Mesenchymal stem cell (in vitro differentiated cells and primary cell): Measurements from ENCODE around the gene SASH1.
A peak's percentile ranks its signal among the peaks of the same experiment; 100 is the strongest.

Source experiments
- DNase-seq: peaks from one replicate; pipeline ENCODE4 v3.0.0-alpha.2; 2013
- H2AFZ ChIP-seq: one replicate; pipeline ENCODE4 v1.6.1; 2013; ENCODE audit warnings: low read depth, mild to moderate bottlenecking, control low read depth, inconsistent platforms, low read length, moderate library complexity
- H2AK5ac ChIP-seq: 2 replicates; pipeline ENCODE4 v1.6.1; 2013; ENCODE audit warnings: low read length, moderate library complexity, mild to moderate bottlenecking, inconsistent platforms; ENCODE audit not compliant: severe bottlenecking
- H2BK120ac ChIP-seq: one replicate; pipeline ENCODE4 v1.6.1; 2013; ENCODE audit warnings: low read depth, mild to moderate bottlenecking, inconsistent platforms, low read length, moderate library complexity
- H2BK12ac ChIP-seq, 2 experiments: one replicate each; pipeline ENCODE4 v1.6.1; 2013; ENCODE audit warnings: inconsistent platforms in 2 of 2, low read length in 2 of 2, mild to moderate bottlenecking in 2 of 2, moderate library complexity in 2 of 2, control low read depth in 1 of 2
- H2BK15ac ChIP-seq: one replicate; pipeline ENCODE4 v1.6.1; 2013; ENCODE audit warnings: mild to moderate bottlenecking, low read depth, inconsistent platforms; ENCODE audit not compliant: poor library complexity, severe bottlenecking
- H2BK5ac ChIP-seq: 2 replicates; pipeline ENCODE4 v1.6.1; 2013; ENCODE audit warnings: low read depth, mild to moderate bottlenecking, low read length, control low read depth, inconsistent platforms; ENCODE audit not compliant: poor library complexity, severe bottlenecking
- H3K14ac ChIP-seq, 2 experiments: one replicate each; pipeline ENCODE4 v1.6.1; 2013; ENCODE audit warnings: inconsistent platforms in 2 of 2, low read length in 2 of 2, control low read depth in 1 of 2, mild to moderate bottlenecking in 1 of 2, moderate library complexity in 1 of 2
- H3K18ac ChIP-seq, 2 experiments: one replicate each; pipeline ENCODE4 v1.6.1; 2013; ENCODE audit warnings: inconsistent platforms in 2 of 2, low read length in 2 of 2, control low read depth in 1 of 2, low read depth in 1 of 2, mild to moderate bottlenecking in 1 of 2
- H3K23ac ChIP-seq, 2 experiments: one replicate each; pipeline ENCODE4 v1.6.1; 2013; ENCODE audit warnings: inconsistent platforms in 2 of 2, low read length in 2 of 2, mild to moderate bottlenecking in 2 of 2, moderate library complexity in 2 of 2, control low read depth in 1 of 2
- H3K27ac ChIP-seq: 2 replicates; pipeline ENCODE4 v1.5.1; 2013; ENCODE audit warnings: mild to moderate bottlenecking, moderate library complexity, low read length, control low read depth, inconsistent platforms; ENCODE audit not compliant: poor library complexity, severe bottlenecking
- H3K27me3 ChIP-seq, 2 experiments: 2 replicates each; pipeline versions ENCODE4 v1.6.1 to v1.7.0; 2013; ENCODE audit warnings: low read length in 2 of 2, mild to moderate bottlenecking in 2 of 2, moderate library complexity in 2 of 2, control low read depth in 1 of 2, inconsistent platforms in 1 of 2; ENCODE audit not compliant: control insufficient read depth in 1 of 2, insufficient read depth in 1 of 2
- H3K36me3 ChIP-seq, 2 experiments: 2 replicates each; pipeline versions ENCODE4 v1.6.1 to v1.7.0; 2013; ENCODE audit warnings: low read length in 2 of 2, control low read depth in 1 of 2, inconsistent platforms in 1 of 2, low read depth in 1 of 2, mild to moderate bottlenecking in 1 of 2; ENCODE audit not compliant: insufficient read depth in 2 of 2, control insufficient read depth in 1 of 2
- H3K4ac ChIP-seq, 2 experiments: one replicate each; pipeline ENCODE4 v1.6.1; 2013; ENCODE audit warnings: inconsistent platforms in 2 of 2, low read length in 2 of 2, mild to moderate bottlenecking in 2 of 2, moderate library complexity in 2 of 2, control low read depth in 1 of 2, low read depth in 1 of 2
- H3K4me1 ChIP-seq: 2 replicates; pipeline ENCODE4 v1.6.1; 2013; ENCODE audit warnings: low read depth, low read length, control low read depth; ENCODE audit not compliant: control insufficient read depth, insufficient read depth
- H3K4me2 ChIP-seq: 2 replicates; pipeline ENCODE4 v1.6.1; 2013; ENCODE audit warnings: low read length, mild to moderate bottlenecking, inconsistent platforms; ENCODE audit not compliant: poor library complexity, severe bottlenecking
- H3K4me3 ChIP-seq, 2 experiments: 2 replicates each; pipeline versions ENCODE4 v1.5.1 to v1.7.0; 2013; ENCODE audit warnings: low read length in 2 of 2, mild to moderate bottlenecking in 2 of 2, control low read depth in 1 of 2, low read depth in 1 of 2; ENCODE audit not compliant: insufficient read depth in 1 of 2
- H3K79me1 ChIP-seq: replicated peaks from 2 replicates; pipeline ENCODE4 v1.6.1; 2013; ENCODE audit warnings: mild to moderate bottlenecking, control low read depth, low read length, inconsistent platforms; ENCODE audit not compliant: poor library complexity, severe bottlenecking
- H3K9ac ChIP-seq: 2 replicates; pipeline ENCODE4 v1.7.0; 2013; ENCODE audit warnings: mild to moderate bottlenecking, low read length, moderate library complexity
- H3K9me3 ChIP-seq: 2 replicates; pipeline ENCODE4 v1.7.0; 2013; ENCODE audit warnings: mild to moderate bottlenecking, low read length; ENCODE audit not compliant: control insufficient read depth
- H4K8ac ChIP-seq: one replicate; pipeline ENCODE4 v1.6.1; 2013; ENCODE audit warnings: inconsistent platforms, mild to moderate bottlenecking, low read length, moderate library complexity
- H4K91ac ChIP-seq: one replicate; pipeline ENCODE4 v1.6.1; 2013; ENCODE audit warnings: mild to moderate bottlenecking, low read length, inconsistent platforms
- WGBS: methylation state at CpG from one replicate; pipeline ENCODE4 v1.1.7; 2013; ENCODE audit warnings: mixed read lengths; 5-methylcytosine and 5-hydroxymethylcytosine counted together

SASH1 gene

DNA sequence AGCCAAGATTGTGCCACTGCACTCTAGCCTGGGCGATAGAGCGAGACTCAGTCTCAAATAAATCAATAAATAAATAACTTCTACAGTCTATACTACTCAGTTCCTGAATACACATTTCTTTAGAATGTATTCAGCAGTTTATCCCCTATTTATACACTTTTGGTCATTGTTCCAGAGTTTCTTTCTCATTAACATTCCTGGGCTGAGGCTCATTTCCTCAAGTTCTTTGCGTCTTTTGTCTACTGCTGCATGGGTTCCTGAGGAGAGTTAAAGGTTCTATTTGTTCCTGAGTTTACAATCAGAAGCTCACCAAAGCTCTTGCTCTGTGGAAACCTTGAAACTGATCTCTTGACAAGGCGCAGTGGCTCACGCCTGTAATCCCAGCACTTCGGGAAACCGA lies 37.7 kb upstream of the SASH1 start:
- no peaks in the 10 kb centered on the region for H3K27me3 ChIP-seq
- peak overlapping the region; percentile 26 for H2BK15ac ChIP-seq
- H2AFZ ChIP-seq = no peak overlapping the region
- no peak overlapping the region for H2BK120ac ChIP-seq
- H4K8ac ChIP-seq = peak overlapping the region; percentile 41
- H3K14ac ChIP-seq = no peak overlapping the region
- no peaks in the 10 kb centered on the region for H3K79me1 ChIP-seq
- peak overlapping the region in 1 of 2 experiments; percentile 51 for H3K4ac ChIP-seq
- DNase-seq = peak; percentile 80
- no peaks in the 10 kb centered on the region for H3K9me3 ChIP-seq
- no peak overlapping the region for H3K27ac ChIP-seq
- no peak overlapping the region for H2AK5ac ChIP-seq
- peaks cover 3% of the 10 kb centered on the region for H3K4me1 ChIP-seq
- peak overlapping the region; percentile 19 to 87 for H3K18ac ChIP-seq
- H4K91ac ChIP-seq = no peak overlapping the region
- H3K23ac ChIP-seq = no peak overlapping the region
- no peak overlapping the region for H2BK12ac ChIP-seq
- WGBS = 63% methylated on average over 7 of the region's 7 CpGs
- peaks cover 0 to 18% of the 10 kb centered on the region in 2 experiments for H3K36me3 ChIP-seq
- no peak overlapping the region for H2BK5ac ChIP-seq
- no peak overlapping the region for H3K4me2 ChIP-seq
- H3K4me3 ChIP-seq = no peak overlapping the region
- no peak overlapping the region for H3K9ac ChIP-seq

DNA sequence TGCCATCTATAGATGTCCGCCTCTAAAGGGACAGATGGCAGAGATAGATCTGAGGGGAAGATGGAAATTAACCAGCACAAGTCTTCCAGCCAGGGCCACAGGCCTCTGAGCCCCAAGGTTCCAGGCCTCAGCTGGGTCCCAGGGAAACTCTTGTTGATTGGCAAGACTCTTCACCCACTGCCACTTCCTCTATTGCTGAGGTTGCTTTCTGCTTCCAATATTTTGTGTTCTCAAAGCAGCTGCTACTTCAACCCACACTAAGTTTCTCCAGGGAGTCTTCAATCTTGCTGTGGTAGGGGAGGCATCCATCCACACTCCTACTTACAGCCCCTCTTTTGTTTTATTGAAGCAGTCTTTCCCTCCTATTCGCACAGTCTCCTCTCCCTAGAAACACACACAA lies 36.4 kb upstream of the SASH1 start:
- Histone ChIP-seq H4K8ac (no peak overlapping the region), H3K4me2 (no peak overlapping the region), H3K27me3 (no peaks in the 10 kb centered on the region), H3K4me3 (peak overlapping the region in 1 of 2 experiments; percentile 23), H4K91ac (peak overlapping the region; percentile 70), H3K14ac (no peak overlapping the region), H2BK120ac (peak overlapping the region; percentile 1), H3K18ac (peak overlapping the region; percentile 40 to 64), H3K4me1 (peaks cover 3% of the 10 kb centered on the region), H2BK12ac (peak overlapping the region in 1 of 2 experiments; percentile 86), H3K23ac (no peak overlapping the region), H3K27ac (no peak overlapping the region), H3K36me3 (peaks cover 0 to 12% of the 10 kb centered on the region in 2 experiments), H2AFZ (no peak overlapping the region), H3K9me3 (no peaks in the 10 kb centered on the region), H2BK15ac (no peak overlapping the region), H3K4ac (peak overlapping the region in 1 of 2 experiments; percentile 24), H3K79me1 (no peaks in the 10 kb centered on the region), H3K9ac (no peak overlapping the region), H2AK5ac (no peak overlapping the region), H2BK5ac (no peak overlapping the region)
- WGBS = 94% methylated on average over 2 of the region's 2 CpGs
- DNase-seq = no peak

DNA sequence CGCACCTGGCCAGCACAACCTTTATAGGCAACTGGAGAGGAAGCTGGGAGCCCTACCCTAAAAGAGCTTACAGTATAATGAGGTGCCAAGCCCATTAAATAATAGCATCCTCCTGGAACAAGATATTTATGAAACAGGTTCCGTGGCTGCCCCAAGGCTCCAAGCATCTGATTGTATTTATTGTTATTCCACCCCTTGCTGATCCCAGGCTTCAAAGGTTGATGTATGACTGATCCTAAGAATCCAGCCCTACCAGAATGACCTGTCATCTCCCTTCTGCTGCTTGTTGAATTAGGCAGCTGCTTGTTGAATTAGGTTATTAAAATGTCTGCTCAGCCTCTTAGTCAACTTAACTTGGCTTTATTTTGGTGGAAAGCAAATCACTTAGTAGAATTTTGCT lies 35.2 kb upstream of the SASH1 start:
- WGBS = 97% methylated on average over 2 of the region's 2 CpGs
- peaks cover 3% of the 10 kb centered on the region for H3K4me1 ChIP-seq
- no peak overlapping the region for H3K14ac ChIP-seq
- no peak overlapping the region for H3K9ac ChIP-seq
- H3K27me3 ChIP-seq = no peaks in the 10 kb centered on the region
- H2BK120ac ChIP-seq = no peak overlapping the region
- DNase-seq = no peak
- no peaks in the 10 kb centered on the region for H3K79me1 ChIP-seq
- no peak overlapping the region for H2BK5ac ChIP-seq
- H3K4me2 ChIP-seq = no peak overlapping the region
- no peak overlapping the region for H2BK15ac ChIP-seq
- no peak overlapping the region for H4K91ac ChIP-seq
- no peak overlapping the region for H3K4me3 ChIP-seq
- no peak overlapping the region for H3K23ac ChIP-seq
- no peaks in the 10 kb centered on the region for H3K9me3 ChIP-seq
- peaks cover 0 to 10% of the 10 kb centered on the region in 2 experiments for H3K36me3 ChIP-seq
- no peak overlapping the region for H2AFZ ChIP-seq
- no peak overlapping the region for H3K18ac ChIP-seq
- peak overlapping the region in 1 of 2 experiments; percentile 63 for H2BK12ac ChIP-seq
- H2AK5ac ChIP-seq = no peak overlapping the region
- H3K27ac ChIP-seq = no peak overlapping the region
- H4K8ac ChIP-seq = no peak overlapping the region
- H3K4ac ChIP-seq = peak overlapping the region in 1 of 2 experiments; percentile 15

DNA sequence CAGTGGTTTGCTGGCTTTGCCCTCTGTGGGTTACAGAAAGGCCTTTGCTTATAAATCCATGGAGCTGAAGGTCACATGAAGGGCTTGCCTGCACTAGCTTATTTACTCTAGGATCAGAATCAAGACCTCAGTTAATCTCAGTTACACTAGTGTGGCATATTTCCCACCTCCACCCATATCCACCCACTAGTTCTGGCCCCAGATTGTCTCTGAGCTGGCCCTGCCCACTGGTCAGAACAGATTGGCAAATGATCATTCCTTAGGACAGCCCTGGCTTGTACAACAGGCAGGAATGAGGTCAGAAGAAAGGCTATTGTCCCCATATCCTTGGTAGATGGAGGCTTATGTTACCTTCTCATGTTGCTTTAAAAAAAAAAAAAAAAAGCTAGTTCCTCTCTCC lies 33.3 kb upstream of the SASH1 start:
- peak overlapping the region in 1 of 2 experiments; percentile 61 for H3K4ac ChIP-seq
- no peak overlapping the region for H2AK5ac ChIP-seq
- no peak overlapping the region for H2BK15ac ChIP-seq
- no peak overlapping the region for H2BK120ac ChIP-seq
- H3K18ac ChIP-seq = peak overlapping the region; percentile 76 to 82
- no peaks in the 10 kb centered on the region for H3K9me3 ChIP-seq
- no peak overlapping the region for H3K27ac ChIP-seq
- no peak overlapping the region for H3K9ac ChIP-seq
- peaks cover 0 to 17% of the 10 kb centered on the region in 2 experiments for H3K36me3 ChIP-seq
- no peaks in the 10 kb centered on the region for H3K79me1 ChIP-seq
- no peak for DNase-seq
- H4K91ac ChIP-seq = no peak overlapping the region
- H2AFZ ChIP-seq = no peak overlapping the region
- H4K8ac ChIP-seq = peak overlapping the region; percentile 32
- no peak overlapping the region for H3K23ac ChIP-seq
- no peak overlapping the region for H2BK12ac ChIP-seq
- no peak overlapping the region for H2BK5ac ChIP-seq
- no peaks in the 10 kb centered on the region for H3K27me3 ChIP-seq
- no peak overlapping the region for H3K4me2 ChIP-seq
- H3K4me3 ChIP-seq = no peak overlapping the region
- peak overlapping the region in 1 of 2 experiments; percentile 28 for H3K14ac ChIP-seq
- H3K4me1 ChIP-seq = peaks cover 3% of the 10 kb centered on the region
